Bronchial epithelial cell (primary cell): Measurements from ENCODE around the gene SLC12A6. TPM values are rescaled to one million over a fixed set of nuclear protein-coding genes. Genes with fewer than 3 reads are reported as not detected.
"Not testable (repeated sequence)": the region's sequence is repeated elsewhere in the genome, so short reads cannot be mapped to it uniquely, and the experiment has no call there.

ENCODE experiments used
- DNase-seq: peaks from one replicate; pipeline ENCODE4 v3.0.0-alpha.2; 2010; ENCODE audit warnings: low read depth
- FAIRE-seq: peaks from 2 replicates; lab custom pipeline; 2011; peaks lifted over from hg19 to GRCh38; lab: Jason Lieb, UNC
- H3K27me3 ChIP-seq: 2 replicates; pipeline ENCODE4 v1.5.1; 2011; ENCODE audit warnings: low read length; ENCODE audit not compliant: control insufficient read depth, insufficient read depth
- H3K36me3 ChIP-seq: 2 replicates; pipeline ENCODE4 v1.5.1; 2011; ENCODE audit warnings: low read length; ENCODE audit not compliant: control insufficient read depth, insufficient read depth
- H3K4me3 ChIP-seq: 2 replicates; pipeline ENCODE4 v1.5.1; 2011; ENCODE audit warnings: mild to moderate bottlenecking, low read depth, low read length, control low read depth
- CTCF ChIP-seq: IDR thresholded peaks from 2 replicates; pipeline ENCODE4 v1.5.1; 2011; ENCODE audit warnings: mild to moderate bottlenecking, moderate library complexity, low read length, control low read depth, inconsistent platforms; ENCODE audit not compliant: insufficient read depth, severe bottlenecking
- total RNA-seq: library from RNA; depleted of rRNA; stranded (reverse); fragments of >200 nt; gene quantifications from 2 replicates; pipeline ENCODE4 v1.2.1, GENCODE V29; 2014

Gene SLC12A6
- 24.5 and 28.8 TPM in 2 replicates for total RNA-seq

DNA sequence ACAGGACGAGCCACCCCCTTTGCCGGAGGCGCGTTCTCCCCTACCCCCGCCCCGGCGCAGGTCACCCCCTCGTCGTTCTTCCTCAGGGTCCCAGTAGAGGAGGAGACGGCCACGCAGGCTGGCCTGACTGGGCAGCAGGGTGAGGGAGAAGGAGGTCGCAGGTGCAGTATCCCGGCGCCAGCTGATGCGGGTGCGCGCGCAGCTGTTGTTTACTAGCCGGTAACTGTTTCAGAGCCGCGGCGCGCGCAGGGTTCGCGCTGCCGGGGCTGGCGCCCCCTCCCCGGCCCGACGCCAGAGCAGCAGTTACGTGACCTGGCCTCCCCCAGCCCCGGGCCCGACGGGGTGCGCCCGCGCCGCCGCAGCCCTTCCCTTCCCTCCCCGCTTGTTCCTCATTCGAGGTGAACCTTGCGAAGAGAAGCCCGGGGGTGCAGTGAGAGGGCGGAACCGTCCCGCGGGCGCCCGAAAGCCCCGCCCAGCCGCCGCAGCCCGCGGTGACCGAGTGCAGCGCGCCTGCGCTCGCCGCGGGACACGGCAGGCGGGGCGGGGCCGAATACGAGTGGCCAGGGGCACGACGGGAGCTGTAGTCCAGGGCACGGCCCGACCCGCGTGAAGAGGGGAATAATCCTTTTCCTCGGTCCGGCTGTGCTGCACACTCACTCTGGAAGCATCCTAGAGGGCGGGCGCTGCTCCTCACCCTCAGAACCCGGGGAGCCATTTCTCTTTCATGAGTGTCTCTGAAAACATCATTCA lies at the start of gene SLC12A6:
SLC12A6 (minus strand) TSS at position 225 of the 750 bp plus-strand sequence. CDS start 1,101 bp downstream, outside the sequence.
- no peak for FAIRE-seq

GRCh38 chr15:34381829-34382521 lies 44.4 kb upstream of the SLC12A6 start:
- not testable (repeated sequence) for DNase-seq, H3K36me3 ChIP-seq, FAIRE-seq, H3K4me3 ChIP-seq, H3K27me3 ChIP-seq

More for the DNA sequence above, at the start of gene SLC12A6:
- TF ChIP-seq CTCF, result no peak
- peak; percentile 82 for DNase-seq
- Histone ChIP-seq H3K27me3 (no peaks in the 10 kb centered on the region), H3K36me3 (peaks cover 4% of the 10 kb centered on the region), H3K4me3 (peak within 1 kb of the TSS; percentile 69)

- not testable (repeated sequence) for H3K36me3 ChIP-seq, FAIRE-seq, H3K27me3 ChIP-seq, H3K4me3 ChIP-seq, DNase-seq
These were observed 42.9 kb upstream of the SLC12A6 start for GRCh38 chr15:34380491-34380890.

DNA sequence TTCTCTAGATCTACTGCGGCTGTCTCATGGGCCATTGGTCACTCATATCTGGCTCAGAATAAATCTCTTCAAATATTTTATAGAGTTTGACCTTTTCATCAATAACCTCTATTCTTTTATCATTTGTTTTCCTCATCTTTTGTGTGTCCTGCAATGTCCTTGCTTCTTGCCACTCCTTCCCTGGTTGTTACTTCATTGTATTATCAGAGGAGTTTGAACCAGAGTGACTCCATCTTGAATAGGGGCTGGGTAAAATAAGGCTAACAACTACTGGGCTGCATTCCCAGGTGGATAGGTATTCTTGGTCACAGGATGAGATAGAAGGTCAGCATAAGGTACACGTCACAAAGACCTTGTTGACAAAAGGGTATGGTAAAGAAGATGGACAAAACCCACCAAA lies 39.3 kb upstream of the SLC12A6 start:
- DNase-seq (no peak), FAIRE-seq (no peak)
- no peaks in the 10 kb centered on the region for H3K27me3 ChIP-seq
- TF ChIP-seq CTCF, result no peak
- no peaks in the 10 kb centered on the region for H3K36me3 ChIP-seq
- no peak overlapping the region for H3K4me3 ChIP-seq

GRCh38 chr15:34375541-34375940 lies 38.0 kb upstream of the SLC12A6 start:
- not testable (repeated sequence) for FAIRE-seq, H3K27me3 ChIP-seq

GRCh38 chr15:34374816-34375215 lies 37.2 kb upstream of the SLC12A6 start:
- FAIRE-seq, result no peak
- H3K4me3 ChIP-seq, result no peak overlapping the region
- DNase-seq, result no peak
- no peak for TF ChIP-seq CTCF
- H3K36me3 ChIP-seq, result no peaks in the 10 kb centered on the region
- no peaks in the 10 kb centered on the region for H3K27me3 ChIP-seq

More at GRCh38 chr15:34375541-34375940, 38.0 kb upstream of the SLC12A6 start:
- DNase-seq, H3K4me3 ChIP-seq, H3K36me3 ChIP-seq: not testable (repeated sequence)

DNA sequence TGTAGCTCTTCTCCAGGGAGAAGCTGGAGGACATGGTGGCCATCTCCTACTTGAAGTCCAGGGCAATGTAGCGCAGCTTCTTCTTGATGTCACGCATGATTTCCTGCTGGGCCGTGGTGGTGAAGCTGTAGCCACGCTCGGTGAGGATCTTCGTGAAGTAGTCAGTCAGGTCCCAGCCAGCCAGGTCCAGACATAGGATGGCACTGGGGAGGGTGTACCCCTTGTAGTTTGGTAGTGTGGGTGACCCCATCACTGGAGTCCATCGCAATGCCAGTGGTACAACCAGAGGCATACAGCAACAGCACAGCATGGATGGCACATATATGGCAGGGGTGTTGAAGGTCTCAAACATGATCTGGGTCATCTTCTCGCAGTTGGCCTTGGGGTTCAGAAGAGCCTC lies 36.4 kb upstream of the SLC12A6 start:
- DNase-seq (no peak), FAIRE-seq (peak; percentile 23)
- Histone ChIP-seq H3K4me3 (no peak overlapping the region), H3K36me3 (no peaks in the 10 kb centered on the region), H3K27me3 (no peaks in the 10 kb centered on the region)
- no peak for TF ChIP-seq CTCF
